Thyroid gland (tissue), 4 donors: ENCODE results near the gene DEPP1. TPM values are rescaled to one million over a fixed set of nuclear protein-coding genes. Genes with fewer than 3 reads are reported as not detected.

Experiments used
- DNase-seq, 2 donors: peaks; one replicate each; pipeline ENCODE4 v3.0.0-alpha.2; 2019
- H3K27ac ChIP-seq, 3 donors: fragments of 200-600 bp; sonication (generic); 1 replicate in 2 of 3; 2 replicates in 1 of 3; pipeline ENCODE4 v1.5.1; 2016 to 2019; ENCODE audit warnings: mild to moderate bottlenecking in 1 of 3, moderate library complexity in 1 of 3
- H3K27me3 ChIP-seq: fragments of 200-600 bp; sonication (generic); one replicate; pipeline ENCODE4 v1.5.1; 2019
- H3K36me3 ChIP-seq, 2 donors: fragments of 200-600 bp; sonication (generic); one replicate each; pipeline ENCODE4 v1.5.1; 2016 to 2019
- H3K4me1 ChIP-seq, 2 donors: fragments of 200-600 bp; sonication (generic); one replicate each; pipeline ENCODE4 v1.5.1; 2017 to 2019
- H3K4me3 ChIP-seq, 3 donors: fragments of 200-600 bp; sonication (generic); replicated peaks in 1 of 3; 1 replicate in 2 of 3; 2 replicates in 1 of 3; pipeline ENCODE4 v1.5.1; 2016; ENCODE audit warnings: mild to moderate bottlenecking in 1 of 3
- H3K9me3 ChIP-seq: fragments of 200-600 bp; sonication (generic); one replicate; pipeline ENCODE4 v1.5.1; 2017
- POLR2A ChIP-seq, 2 donors: fragments of 450-650 bp; IDR thresholded peaks; one replicate each; pipeline ENCODE4 v1.6.1; 2017; ENCODE audit warnings: antibody characterized with exemption in 2 of 2, mild to moderate bottlenecking in 2 of 2, moderate library complexity in 1 of 2
- WGBS, 2 donors: methylation state at CpG; one replicate each; pipeline ENCODE4 v1.1.5; 2017; 5-methylcytosine and 5-hydroxymethylcytosine counted together
- intact Hi-C: fragments of 100-400 bp; cut with DNase I; formaldehyde crosslinking; loops from one replicate; pipeline ENCODE4 v1.15.1; 2023
- total RNA-seq, 4 donors: library from RNA; depleted of rRNA; stranded (reverse); fragments of >200 nt; gene quantifications; one replicate each; pipeline ENCODE4 v1.2.3, GENCODE V29; 2016
- TF ChIP-seq, protein P1 (sequence below), 6 experiments: fragments of 200-600 bp in 3 of 6; fragments of 450-650 bp in 3 of 6; sonication (generic) in 3 of 6; IDR thresholded peaks; one replicate each; pipeline ENCODE4 v1.5.1; 2016 to 2019; ENCODE audit warnings: antibody characterized with exemption in 6 of 6, mild to moderate bottlenecking in 2 of 6, inconsistent platforms in 1 of 6, moderate library complexity in 1 of 6

The DEPP1 gene
- total RNA-seq, 4 donors from 2014 or later = 45.1 to 518 (median 182) TPM

DNA sequence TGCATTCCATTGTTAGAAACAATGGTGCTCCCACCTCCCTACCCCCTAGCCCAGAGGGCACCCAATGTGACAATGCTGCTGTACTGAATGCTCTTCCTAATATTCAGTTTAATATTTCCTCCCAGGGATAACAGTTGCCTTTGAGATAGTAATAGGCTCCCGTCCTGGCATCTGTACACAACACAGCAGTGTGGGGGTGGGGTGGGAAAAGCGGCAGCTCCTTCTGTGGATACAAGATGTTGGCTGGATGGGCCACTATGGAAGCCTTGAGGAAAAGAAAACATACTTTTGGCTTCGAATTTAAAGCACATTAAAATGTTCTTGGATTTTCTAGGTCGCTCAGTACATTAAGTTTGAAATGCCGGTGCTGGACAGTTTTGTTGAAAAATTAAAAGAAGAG, 13.0 kb upstream of the DEPP1 start:
- 72% methylated on average over 5 of the region's 5 CpGs for WGBS, 2 donors
- H3K27ac ChIP-seq = peak overlapping the region in 1 of 3 donors; percentile 36
- peaks cover 17 to 71% of the 10 kb centered on the region in 2 donors for H3K4me1 ChIP-seq
- H3K4me3 ChIP-seq = no peak overlapping the region
- H3K36me3 ChIP-seq = peaks cover 62 to 64% of the 10 kb centered on the region in 2 donors
- intact Hi-C loops = no loop called here
- DNase-seq = peak in 1 of 2 donors; percentile 6
- TF ChIP-seq POLR2A (IDR thresholded peaks at IDR 0.05) = no peak
- TF ChIP-seq, protein P1, sequence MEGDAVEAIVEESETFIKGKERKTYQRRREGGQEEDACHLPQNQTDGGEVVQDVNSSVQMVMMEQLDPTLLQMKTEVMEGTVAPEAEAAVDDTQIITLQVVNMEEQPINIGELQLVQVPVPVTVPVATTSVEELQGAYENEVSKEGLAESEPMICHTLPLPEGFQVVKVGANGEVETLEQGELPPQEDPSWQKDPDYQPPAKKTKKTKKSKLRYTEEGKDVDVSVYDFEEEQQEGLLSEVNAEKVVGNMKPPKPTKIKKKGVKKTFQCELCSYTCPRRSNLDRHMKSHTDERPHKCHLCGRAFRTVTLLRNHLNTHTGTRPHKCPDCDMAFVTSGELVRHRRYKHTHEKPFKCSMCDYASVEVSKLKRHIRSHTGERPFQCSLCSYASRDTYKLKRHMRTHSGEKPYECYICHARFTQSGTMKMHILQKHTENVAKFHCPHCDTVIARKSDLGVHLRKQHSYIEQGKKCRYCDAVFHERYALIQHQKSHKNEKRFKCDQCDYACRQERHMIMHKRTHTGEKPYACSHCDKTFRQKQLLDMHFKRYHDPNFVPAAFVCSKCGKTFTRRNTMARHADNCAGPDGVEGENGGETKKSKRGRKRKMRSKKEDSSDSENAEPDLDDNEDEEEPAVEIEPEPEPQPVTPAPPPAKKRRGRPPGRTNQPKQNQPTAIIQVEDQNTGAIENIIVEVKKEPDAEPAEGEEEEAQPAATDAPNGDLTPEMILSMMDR (IDR thresholded peaks at IDR 0.05) = no peak
- H3K27me3 ChIP-seq = no peaks in the 10 kb centered on the region
- H3K9me3 ChIP-seq = no peaks in the 10 kb centered on the region

DNA sequence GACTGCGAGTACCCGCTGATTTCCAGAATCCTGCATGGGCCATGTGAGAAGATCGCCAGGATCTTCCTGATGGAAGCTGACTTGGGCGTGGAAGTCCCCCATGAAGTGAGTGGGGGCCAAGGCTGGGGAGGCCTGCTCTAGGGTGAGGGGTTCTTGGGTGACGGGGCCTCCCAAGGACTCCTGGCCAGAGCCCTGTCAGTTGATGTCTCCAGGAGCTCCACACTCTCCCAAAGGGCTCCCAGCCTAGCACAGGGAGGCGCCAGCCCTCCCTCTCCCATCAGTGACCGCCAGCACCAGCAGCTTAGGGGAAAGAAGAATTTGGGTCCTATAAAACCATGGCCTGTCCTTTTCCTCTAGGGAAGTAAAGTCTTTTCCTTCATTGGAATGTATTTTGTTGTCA, 12.4 kb upstream of the DEPP1 start:
- 96 to 98% methylated on average over 6 to 7 of the region's 7 CpGs for WGBS, 2 donors
- Histone ChIP-seq H3K9me3 (no peaks in the 10 kb centered on the region), H3K4me1 (peaks cover 11 to 65% of the 10 kb centered on the region in 2 donors), H3K27ac (peak overlapping the region in 1 of 3 donors; percentile 5), H3K4me3 (no peak overlapping the region), H3K27me3 (no peaks in the 10 kb centered on the region), H3K36me3 (peaks cover 68 to 69% of the 10 kb centered on the region in 2 donors)
- intact Hi-C loops = no loop called here
- no peak for DNase-seq
- TF ChIP-seq, protein P1 (IDR thresholded peaks at IDR 0.05) = no peak
- no peak for TF ChIP-seq POLR2A (IDR thresholded peaks at IDR 0.05)

DNA sequence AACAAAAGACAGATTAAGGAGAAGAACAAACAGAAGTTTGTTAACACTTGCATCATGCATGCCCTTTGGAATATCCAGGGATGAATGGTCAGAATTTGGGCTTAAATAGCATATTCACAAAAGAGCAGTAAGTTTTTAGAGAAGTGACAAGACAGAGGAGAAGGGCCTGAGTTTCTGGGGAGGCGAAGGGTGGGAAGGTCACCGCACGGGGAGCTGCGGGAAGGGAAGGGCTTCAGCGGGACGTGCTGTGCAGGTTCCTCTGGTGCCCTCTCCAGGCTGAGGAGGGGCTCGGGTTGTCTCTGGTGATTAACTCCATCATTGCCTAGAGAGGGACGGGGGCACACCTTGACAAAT, 11.7 kb upstream of the DEPP1 start:
- H3K27ac ChIP-seq = peak overlapping the region in 1 of 3 donors; percentile 43
- peaks cover 6 to 63% of the 10 kb centered on the region in 2 donors for H3K4me1 ChIP-seq
- WGBS, 2 donors = 68 to 70% methylated on average over 8 of the region's 8 CpGs
- H3K4me3 ChIP-seq = no peak overlapping the region
- H3K36me3 ChIP-seq = peaks cover 74 to 76% of the 10 kb centered on the region in 2 donors
- H3K27me3 ChIP-seq = no peaks in the 10 kb centered on the region
- no peaks in the 10 kb centered on the region for H3K9me3 ChIP-seq
- intact Hi-C loops = no loop called here
- DNase-seq = peak in 1 of 2 donors; percentile 2
- no peak for TF ChIP-seq POLR2A (IDR thresholded peaks at IDR 0.05)
- TF ChIP-seq, protein P1 (IDR thresholded peaks at IDR 0.05) = no peak

DNA sequence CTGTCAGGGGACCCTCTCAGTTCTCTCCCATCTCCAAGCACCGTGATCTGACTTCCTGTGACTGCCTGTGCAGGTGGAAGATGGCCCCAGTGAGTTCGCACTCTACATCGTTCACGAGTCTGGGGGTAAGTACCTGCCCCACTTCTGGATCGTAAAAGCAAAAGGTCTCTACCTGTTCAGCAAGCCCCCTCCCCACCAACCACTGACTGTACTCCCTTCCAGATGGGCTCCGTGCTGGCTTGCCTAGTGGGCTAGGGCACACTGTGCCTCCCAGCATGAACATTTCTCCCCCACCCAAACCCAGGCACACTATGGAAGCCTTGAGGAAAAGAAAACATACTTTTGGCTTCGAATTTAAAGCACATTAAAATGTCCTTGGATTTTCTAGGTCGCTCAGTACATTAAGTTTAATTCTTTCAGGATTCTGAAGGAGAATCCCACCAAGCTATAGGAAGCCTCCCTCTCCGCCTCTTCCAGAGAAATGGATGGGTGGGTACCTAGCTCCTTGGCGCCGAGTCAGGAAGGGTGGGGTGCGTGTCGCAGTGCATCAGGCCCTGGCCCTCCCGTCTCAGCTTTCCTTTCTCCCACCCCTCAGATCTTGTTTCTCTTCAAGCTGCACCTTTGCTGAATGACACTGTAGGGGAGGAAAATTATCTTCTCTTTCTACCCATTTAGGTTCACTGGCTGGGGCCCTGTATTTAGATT, 11.1 kb upstream of the DEPP1 start:
- 77 to 85% methylated on average over 12 to 14 of the region's 14 CpGs for WGBS, 2 donors
- H3K27me3 ChIP-seq = no peaks in the 10 kb centered on the region
- peak overlapping the region in 1 of 3 donors; percentile 43 for H3K27ac ChIP-seq
- H3K4me3 ChIP-seq = no peak overlapping the region
- peaks cover 80 to 81% of the 10 kb centered on the region in 2 donors for H3K36me3 ChIP-seq
- peak in 1 of 2 donors; percentile 3 for DNase-seq
- H3K9me3 ChIP-seq = no peaks in the 10 kb centered on the region
- peaks cover 1 to 61% of the 10 kb centered on the region in 2 donors for H3K4me1 ChIP-seq
- TF ChIP-seq, protein P1 (IDR thresholded peaks at IDR 0.05) = no peak
- TF ChIP-seq POLR2A (IDR thresholded peaks at IDR 0.05) = no peak
- intact Hi-C loops = no loop called here

DNA sequence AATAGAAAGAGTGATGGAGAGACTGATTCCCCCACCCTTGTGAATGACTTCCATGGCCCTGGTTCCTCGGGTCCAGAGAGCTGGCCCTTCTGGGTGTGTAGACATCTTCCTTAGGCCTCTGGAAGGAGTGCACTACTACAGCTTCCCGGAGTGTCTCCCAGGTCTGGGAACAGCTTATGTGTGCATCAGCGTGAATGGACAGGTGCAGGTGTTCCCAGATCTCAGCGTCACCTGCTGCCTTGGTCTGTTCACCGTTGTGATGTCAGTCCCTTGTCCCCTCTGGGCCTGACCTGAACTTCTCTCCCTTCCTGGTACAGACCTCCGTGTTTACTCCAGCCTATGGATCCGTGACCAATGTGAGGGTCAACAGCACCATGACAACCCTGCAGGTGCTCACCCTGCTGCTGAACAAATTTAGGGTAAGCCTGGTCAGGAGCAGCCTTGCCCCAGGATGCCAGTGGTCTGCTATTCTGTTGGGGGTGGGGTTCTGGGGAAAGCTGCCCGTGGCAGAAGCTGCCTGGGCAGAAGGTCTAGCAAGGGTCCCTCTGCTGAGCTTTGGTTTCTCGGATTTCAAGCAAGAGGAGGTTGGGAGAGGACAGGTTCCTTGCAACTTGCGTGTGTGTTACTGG, 10.5 kb upstream of the DEPP1 start:
- Histone ChIP-seq H3K27ac (no peak overlapping the region), H3K36me3 (peaks cover 86 to 87% of the 10 kb centered on the region in 2 donors), H3K4me1 (peaks cover 0 to 61% of the 10 kb centered on the region in 2 donors), H3K4me3 (no peak overlapping the region), H3K27me3 (no peaks in the 10 kb centered on the region), H3K9me3 (no peaks in the 10 kb centered on the region)
- intact Hi-C loops = no loop called here
- DNase-seq = no peak
- 88% methylated on average over 7 to 10 of the region's 10 CpGs for WGBS, 2 donors
- TF ChIP-seq POLR2A (IDR thresholded peaks at IDR 0.05) = no peak
- TF ChIP-seq, protein P1 (IDR thresholded peaks at IDR 0.05) = no peak
